AG04450 (cell line): Measurements from ENCODE around the gene KCNN1. TPM values are rescaled to one million over a fixed set of nuclear protein-coding genes. Genes with fewer than 3 reads are reported as not detected.
"Not testable (repeated sequence)": the region's sequence is repeated elsewhere in the genome, so short reads cannot be mapped to it uniquely, and the experiment has no call there.

ENCODE experiments used
- CTCF ChIA-PET: fragments of 300-600, 350-600 bp; formaldehyde crosslinking; extraction: SDS; loops from one replicate; lab custom pipeline; 2022; ENCODE audit warnings: antibody characterized with exemption, inconsistent platforms; lab: Charles Lee
- POLR2A ChIA-PET: fragments of 350-600 bp; formaldehyde crosslinking; extraction: SDS; loops from one replicate; lab custom pipeline; 2021; ENCODE audit warnings: antibody characterized with exemption, inconsistent platforms; lab: Yijun Ruan, JAX
- DNase-seq: peaks from one replicate; pipeline ENCODE4 v3.0.0-alpha.2; 2011; ENCODE audit warnings: low read depth, low spot score
- H3K27ac ChIP-seq: one replicate; pipeline ENCODE4 v1.5.1; 2012; ENCODE audit warnings: low read depth, low read length, control low read depth
- H3K27me3 ChIP-seq: one replicate; pipeline ENCODE4 v1.6.0; 2012; ENCODE audit warnings: low read length; ENCODE audit not compliant: control insufficient read depth, insufficient read depth
- H3K4me3 ChIP-seq: 2 replicates; pipeline ENCODE4 v1.5.1; 2011; ENCODE audit warnings: mild to moderate bottlenecking, low read depth, low read length, control low read depth
- H3K9me3 ChIP-seq: 2 replicates; pipeline ENCODE4 v1.5.1; 2012; ENCODE audit warnings: low read length; ENCODE audit not compliant: control insufficient read depth, insufficient read depth
- polyA plus RNA-seq: library from polyadenylated mRNA; depleted of rRNA; stranded (reverse); fragments of >200 nt; gene quantifications from 2 replicates; pipeline ENCODE4 v1.2.3, GENCODE V29; 2011
- TF ChIP-seq, protein P1 (sequence below): IDR thresholded peaks from 2 replicates; pipeline ENCODE4 v1.5.1; 2011; ENCODE audit warnings: low read depth, low read length, control low read depth, inconsistent platforms

The KCNN1 gene
- polyA plus RNA-seq, 1 experiment: 0.07 TPM

GRCh38 chr19:17985037-17985818 lies 18.3 kb downstream of the KCNN1 start:
- no peak overlapping the region for H3K4me3 ChIP-seq
- peaks cover 10% of the 10 kb centered on the region for H3K27me3 ChIP-seq
- TF ChIP-seq, protein P1, sequence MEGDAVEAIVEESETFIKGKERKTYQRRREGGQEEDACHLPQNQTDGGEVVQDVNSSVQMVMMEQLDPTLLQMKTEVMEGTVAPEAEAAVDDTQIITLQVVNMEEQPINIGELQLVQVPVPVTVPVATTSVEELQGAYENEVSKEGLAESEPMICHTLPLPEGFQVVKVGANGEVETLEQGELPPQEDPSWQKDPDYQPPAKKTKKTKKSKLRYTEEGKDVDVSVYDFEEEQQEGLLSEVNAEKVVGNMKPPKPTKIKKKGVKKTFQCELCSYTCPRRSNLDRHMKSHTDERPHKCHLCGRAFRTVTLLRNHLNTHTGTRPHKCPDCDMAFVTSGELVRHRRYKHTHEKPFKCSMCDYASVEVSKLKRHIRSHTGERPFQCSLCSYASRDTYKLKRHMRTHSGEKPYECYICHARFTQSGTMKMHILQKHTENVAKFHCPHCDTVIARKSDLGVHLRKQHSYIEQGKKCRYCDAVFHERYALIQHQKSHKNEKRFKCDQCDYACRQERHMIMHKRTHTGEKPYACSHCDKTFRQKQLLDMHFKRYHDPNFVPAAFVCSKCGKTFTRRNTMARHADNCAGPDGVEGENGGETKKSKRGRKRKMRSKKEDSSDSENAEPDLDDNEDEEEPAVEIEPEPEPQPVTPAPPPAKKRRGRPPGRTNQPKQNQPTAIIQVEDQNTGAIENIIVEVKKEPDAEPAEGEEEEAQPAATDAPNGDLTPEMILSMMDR: no peak
- no peak overlapping the region for H3K27ac ChIP-seq
- POLR2A ChIA-PET: no interaction called here
- DNase-seq: no peak
- CTCF ChIA-PET: no interaction called here
- H3K9me3 ChIP-seq: no peaks in the 10 kb centered on the region; the same call in 1 of the 2 replicates

- POLR2A ChIA-PET, H3K4me3 ChIP-seq, DNase-seq, H3K27me3 ChIP-seq, CTCF ChIA-PET, H3K27ac ChIP-seq, H3K9me3 ChIP-seq: not testable (repeated sequence)
Measured at GRCh38 chr19:17986569-17986968, 19.7 kb downstream of the KCNN1 start.

GRCh38 chr19:17988161-17988560 lies 21.3 kb downstream of the KCNN1 start:
- no peak overlapping the region for H3K4me3 ChIP-seq
- no peaks in the 10 kb centered on the region; the same call in 1 of the 2 replicates for H3K9me3 ChIP-seq
- POLR2A ChIA-PET: no interaction called here
- DNase-seq: no peak
- H3K27me3 ChIP-seq: peaks cover 2% of the 10 kb centered on the region
- CTCF ChIA-PET: interaction anchor here (0.5 to 0.8 kb wide), 3 partner anchors 9 to 129 kb away, joined by 3 read pairs; partner anchors contain the start of gene RPL18A
- H3K27ac ChIP-seq: no peak overlapping the region
- TF ChIP-seq, protein P1: no peak

DNA sequence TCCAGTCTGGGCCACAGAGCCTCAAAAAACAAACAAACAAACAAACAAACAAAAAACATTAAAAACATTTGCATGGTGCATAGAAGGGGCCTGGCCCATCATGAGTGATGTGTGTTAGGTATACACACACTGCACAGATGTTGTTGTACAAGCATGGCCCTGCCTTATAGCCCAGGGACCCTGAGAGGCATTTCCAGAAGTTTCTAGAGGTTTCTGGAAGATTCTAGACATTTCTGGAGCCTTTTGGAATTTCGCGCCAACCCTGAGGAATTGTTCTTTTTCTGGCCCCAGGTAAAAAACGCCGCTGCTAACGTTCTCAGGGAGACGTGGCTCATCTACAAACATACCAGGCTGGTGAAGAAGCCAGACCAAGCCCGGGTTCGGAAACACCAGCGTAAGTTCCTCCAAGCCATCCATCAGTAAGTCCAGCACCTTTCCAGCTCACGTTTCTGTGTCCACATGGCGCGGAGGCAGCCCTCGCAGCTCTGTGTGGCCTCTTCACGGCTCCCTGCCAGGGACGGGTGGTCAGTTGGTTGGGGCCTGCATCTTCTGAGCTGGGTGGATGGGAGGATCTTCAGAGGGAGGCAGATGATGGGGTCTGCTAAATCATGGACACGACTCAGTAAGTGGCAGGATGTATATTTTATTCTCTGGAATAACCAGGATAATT lies 22.7 kb downstream of the KCNN1 start:
- DNase-seq: no peak
- Histone ChIP-seq H3K27me3 (peaks cover 2% of the 10 kb centered on the region), H3K9me3 (no peaks in the 10 kb centered on the region; the same call in 1 of the 2 replicates), H3K4me3 (no peak overlapping the region), H3K27ac (no peak overlapping the region)
- TF ChIP-seq, protein P1: no peak
- ChIA-PET POLR2A (no interaction called here), CTCF (no interaction called here)

DNA sequence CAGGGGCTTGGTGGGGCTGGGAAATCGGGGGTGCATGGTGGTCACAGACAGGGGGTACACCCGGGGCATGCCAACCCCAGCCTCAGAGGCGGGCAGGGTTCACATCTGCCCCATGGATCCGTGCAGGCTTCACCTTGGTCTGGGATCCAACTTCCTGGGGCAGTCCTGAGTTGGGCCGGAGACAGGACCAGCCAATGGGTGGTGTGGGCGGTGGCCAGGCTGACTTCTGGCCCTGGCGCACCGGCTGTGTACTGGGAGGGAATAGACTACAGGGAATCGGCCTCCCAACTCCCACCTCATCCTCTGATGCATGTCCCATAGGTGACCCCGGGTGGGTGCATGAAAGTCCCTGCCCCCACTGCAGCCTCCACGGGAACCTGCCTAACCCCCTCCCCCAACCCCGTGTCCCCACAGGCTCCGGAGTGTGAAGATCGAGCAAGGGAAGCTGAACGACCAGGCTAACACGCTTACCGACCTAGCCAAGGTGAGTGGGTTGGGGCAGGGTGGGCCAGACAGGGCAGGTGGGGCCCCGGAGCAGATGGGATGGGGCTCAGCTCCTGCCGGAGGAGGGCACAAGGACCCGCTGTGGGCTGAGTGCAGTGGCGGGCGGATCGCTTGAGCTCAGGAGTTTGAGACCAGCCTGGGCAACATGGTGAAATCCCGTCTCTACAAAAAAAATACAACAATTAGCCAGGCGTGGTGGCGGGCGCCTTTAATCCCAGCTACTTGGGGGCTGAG lies 26.3 kb downstream of the KCNN1 start:
- H3K27me3 ChIP-seq: peaks cover 2% of the 10 kb centered on the region
- DNase-seq: no peak
- no peaks in the 10 kb centered on the region; the same call in 1 of the 2 replicates for H3K9me3 ChIP-seq
- H3K27ac ChIP-seq: no peak overlapping the region
- H3K4me3 ChIP-seq: no peak overlapping the region
- TF ChIP-seq, protein P1: no peak
- ChIA-PET POLR2A (no interaction called here), CTCF (interaction anchor here (1.4 to 11.0 kb wide), 3 partner anchors 49 to 65 kb away, joined by 3 to 246 read pairs (median 84); no protein-coding TSS in a partner anchor)
